Myocyte (in vitro differentiated cells): ENCODE measurements around the gene CCDC43. TPM values are rescaled to one million over a fixed set of nuclear protein-coding genes. Genes with fewer than 3 reads are reported as not detected.

Experiments used
- DNase-seq: peaks from one replicate; pipeline ENCODE4 v3.0.0-alpha.2; 2012; ENCODE audit warnings: low read depth
- total RNA-seq: library from RNA; depleted of rRNA; stranded (reverse); fragments of >200 nt; gene quantifications from 2 replicates; pipeline ENCODE4 v1.2.3, GENCODE V29; 2014

CCDC43 gene
- total RNA-seq, 1 donor from 2014 or later: 69.7 TPM

DNA sequence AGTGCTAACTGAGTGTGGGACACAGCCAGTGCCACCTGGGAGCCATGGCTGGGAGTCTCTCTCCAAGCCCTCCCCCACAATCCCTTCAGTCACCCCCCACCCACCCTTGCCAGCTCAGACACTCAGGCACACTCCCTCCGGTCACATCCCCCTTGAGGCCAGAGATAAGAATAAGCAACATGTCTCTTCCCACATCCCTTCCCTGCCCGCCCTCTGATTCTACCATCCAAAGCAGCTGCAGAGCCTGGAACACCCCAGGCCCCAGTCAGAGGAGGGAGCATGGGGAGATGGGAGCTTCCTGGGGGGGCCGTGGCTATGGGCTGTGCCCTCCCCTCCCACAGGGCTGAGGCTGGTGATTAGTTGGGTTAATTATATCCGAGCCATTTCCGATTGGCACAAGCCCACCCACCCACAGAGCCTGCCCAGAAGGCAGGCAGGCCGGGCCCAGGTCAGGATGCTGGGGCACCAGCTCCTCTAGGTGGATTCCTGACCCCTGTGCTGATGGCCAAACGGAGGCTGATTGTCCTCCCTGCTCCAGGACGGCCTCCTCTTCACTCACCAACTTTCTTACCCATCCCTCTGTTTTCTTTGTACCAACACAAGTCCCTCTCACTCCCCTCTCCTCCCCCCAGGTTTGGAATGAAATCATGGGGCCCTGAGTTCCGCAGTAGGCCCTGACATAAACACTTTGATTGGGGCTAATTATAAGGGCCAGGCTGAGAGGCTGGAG lies 61.9 kb downstream of the CCDC43 start:
- peak; percentile 38 for DNase-seq

Other genes starting within 250 kb of the CCDC43 start
- gene GPATCH8, start 186.4 kb downstream of the CCDC43 start, total RNA-seq: 18.6 and 21.4 TPM in 2 replicates
- 15.5 and 18.5 TPM in 2 replicates for gene FZD2, start 132.3 kb downstream of the CCDC43 start, total RNA-seq
- gene MEIOC, start 33.3 kb downstream of the CCDC43 start, total RNA-seq: 0.11 and 0.83 TPM in 2 replicates
- 2.4 and 4.6 TPM in 2 replicates for gene DBF4B, start 18.9 kb upstream of the CCDC43 start, total RNA-seq
- gene ADAM11, start 69.2 kb upstream of the CCDC43 start, total RNA-seq: 0.16 and 0.31 TPM in 2 replicates
- gene GJC1, start 140.5 kb upstream of the CCDC43 start, total RNA-seq: 8.2 and 8.5 TPM in 2 replicates
- not detected in 2 replicates for gene HIGD1B, start 158.1 kb upstream of the CCDC43 start, total RNA-seq
- 111 and 114 TPM in 2 replicates for gene EFTUD2, start 209.7 kb upstream of the CCDC43 start, total RNA-seq
- gene GFAP, start 225.7 kb upstream of the CCDC43 start, total RNA-seq: 0.68 and 2.3 TPM in 2 replicates